AML-193 (cell line): ENCODE measurements around the gene NAA10.

ENCODE experiments used
- DNase-seq, 2 experiments: peaks; one replicate each; lab custom pipeline; 2025; lab: John Stamatoyannopoulos, UW

Gene NAA10

DNA sequence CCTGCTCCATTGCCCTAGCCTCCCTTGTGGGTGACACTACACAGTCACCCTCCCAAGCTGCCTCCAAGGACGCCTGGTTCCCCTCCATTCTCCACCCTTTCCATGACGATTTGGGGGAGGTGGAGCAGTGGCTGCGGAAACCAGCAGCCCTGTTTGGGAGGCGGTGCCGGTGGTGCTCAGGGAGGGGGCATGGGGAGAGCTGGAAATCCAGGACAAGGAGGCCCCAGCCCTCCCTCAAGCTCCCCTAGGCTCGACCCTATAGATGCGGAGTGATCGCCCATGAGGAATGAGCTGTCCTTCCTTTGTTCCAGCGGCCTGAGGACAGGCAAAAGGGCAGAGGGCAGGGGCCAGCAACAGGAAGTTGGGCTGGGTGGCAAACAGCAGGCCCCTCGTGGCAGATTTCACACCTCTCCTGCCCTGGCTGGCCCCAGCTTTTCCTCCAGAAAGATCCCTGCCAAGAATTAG, 13.2 kb upstream of the NAA10 start:
- DNase-seq: no peak

DNA sequence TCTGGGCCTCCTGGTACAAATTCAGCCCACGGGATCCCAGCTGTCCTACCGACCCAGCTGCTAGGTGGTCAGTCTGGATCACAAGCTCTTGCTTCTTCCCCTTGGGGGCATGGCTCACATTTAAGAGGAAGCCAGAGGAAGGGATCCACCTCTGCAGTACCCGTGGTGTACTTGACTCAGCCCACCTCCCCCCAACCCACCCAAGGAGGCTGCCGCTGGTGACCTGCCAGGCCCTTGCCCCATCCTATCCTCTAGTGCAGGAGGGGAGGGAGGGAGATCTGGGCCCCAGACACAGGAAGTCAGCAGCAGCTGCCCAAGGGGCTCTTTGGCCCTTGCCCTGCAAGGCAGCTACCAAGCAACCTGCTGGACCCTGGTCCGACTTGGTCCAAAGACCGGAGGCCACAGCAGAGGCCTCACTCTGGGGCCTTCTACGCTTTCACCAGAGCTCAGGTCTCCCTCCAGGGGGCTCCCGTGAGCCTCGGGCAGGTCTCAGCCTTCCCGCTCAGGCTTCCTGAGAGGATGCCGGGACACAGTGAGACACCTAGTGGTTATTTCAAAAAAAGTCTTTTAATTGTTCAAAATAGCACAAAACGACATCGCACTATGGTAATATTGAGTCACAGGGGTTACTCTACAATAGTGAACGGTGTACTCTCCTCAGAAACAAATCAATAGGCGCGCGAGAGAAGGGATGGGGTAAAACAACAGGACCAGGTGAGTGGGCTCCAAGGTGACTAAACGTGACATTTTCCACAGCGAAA, 12.4 kb upstream of the NAA10 start:
- peak; percentile 44 to 78 for DNase-seq

DNA sequence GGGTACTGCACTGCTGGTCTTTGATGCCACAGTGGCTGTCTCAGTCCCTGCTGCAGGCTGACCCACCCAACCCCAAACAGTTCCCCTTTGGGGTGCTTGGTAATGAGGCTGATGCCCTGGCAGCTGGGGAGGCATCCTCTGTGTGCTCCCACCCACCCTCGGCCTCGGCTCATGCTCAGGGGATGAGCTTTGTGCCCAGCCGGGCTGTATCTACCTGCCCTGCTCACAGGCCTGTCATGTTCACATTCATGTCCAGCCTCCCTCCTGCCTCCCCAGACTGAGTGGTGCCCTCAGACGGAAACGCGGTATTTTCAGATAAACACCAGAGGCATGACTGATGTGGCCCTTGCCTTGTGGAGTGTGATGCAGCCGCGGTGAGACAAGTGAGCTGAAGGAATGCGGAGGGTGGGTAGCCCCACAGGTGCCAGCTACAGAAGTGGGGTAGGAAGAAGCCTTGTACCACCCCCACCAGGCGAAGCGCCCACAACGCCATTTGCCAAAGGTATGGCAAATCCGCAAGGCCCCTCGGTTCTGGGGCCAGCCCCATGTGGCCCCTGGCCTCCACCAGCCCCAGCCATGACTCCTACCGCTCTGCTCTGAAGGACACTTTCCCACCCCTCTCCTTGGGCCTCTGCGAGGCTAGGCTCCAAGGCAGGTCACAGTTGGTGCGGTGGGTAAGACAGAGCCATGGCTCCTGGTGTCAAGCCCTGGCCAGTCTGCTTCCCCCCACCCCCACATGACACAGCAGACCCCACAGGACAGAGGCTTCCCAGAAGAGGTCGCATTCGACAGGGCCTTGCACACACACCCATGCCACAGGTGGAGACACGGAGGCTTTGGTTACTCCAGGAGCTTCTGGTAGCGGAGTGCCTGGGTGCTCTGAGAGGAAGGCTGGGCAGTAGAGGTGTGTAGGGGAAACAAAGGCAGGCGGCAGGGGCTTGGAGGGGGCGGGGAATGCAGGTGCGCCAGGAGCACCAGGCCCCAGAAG, 11.4 kb upstream of the NAA10 start:
- DNase-seq: no peak

DNA sequence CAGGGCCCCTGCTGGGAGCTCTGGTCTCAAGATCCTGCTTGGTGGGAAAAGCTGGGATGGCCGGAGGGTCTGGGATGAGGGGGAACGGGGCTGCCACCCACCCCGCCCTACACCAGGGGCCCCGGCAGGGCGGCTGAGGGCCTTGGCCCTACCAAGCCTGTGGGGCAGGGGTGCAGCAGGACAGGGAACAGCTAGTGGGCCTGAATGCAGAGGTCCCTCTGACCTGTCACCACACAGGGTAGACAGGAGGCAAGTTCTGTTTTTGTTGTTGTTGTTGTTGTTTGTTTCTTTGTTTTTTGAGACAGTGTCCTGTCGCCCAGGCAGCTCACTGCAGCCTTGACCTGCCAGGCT, 9.9 kb upstream of the NAA10 start:
- no peak for DNase-seq

DNA sequence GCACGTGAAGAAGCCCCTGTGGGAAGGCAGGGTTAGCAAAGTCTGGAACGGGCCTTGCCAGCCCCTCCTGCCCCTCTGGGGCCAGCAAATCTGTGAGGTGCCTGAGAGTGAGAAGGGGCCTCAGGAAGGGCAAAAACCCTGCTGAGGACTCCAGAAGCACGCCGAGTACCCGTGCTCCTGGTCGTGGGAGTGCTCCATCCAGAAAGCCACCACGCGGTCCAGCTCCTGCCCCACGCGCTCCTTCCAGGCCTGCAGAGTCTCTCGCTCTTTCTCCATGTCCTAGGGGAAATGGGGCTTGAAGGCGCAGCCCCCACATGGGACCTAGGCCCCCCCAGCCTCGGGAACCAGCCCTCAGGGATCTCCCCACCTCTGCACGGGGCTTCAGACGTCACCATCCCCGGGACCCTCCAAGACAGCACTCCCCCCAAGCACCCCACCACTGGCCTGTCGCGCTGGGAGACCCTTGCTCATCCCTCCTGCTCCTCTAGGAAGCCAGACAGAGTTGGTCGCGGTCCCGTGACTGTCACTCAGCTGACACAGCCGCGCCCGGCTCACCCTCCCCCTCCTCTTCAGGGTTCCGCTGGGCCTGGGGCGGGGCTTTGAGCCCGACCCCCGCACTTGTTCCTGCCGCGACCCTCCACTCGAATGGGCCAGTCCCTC, 9.4 kb upstream of the NAA10 start, which contains the start of gene RENBP:
Gene RENBP, minus strand, starts transcription at position 504 of the 660 bp plus-strand sequence. Its CDS starts 33 bp downstream, at position 471.
- no peak for DNase-seq

DNA sequence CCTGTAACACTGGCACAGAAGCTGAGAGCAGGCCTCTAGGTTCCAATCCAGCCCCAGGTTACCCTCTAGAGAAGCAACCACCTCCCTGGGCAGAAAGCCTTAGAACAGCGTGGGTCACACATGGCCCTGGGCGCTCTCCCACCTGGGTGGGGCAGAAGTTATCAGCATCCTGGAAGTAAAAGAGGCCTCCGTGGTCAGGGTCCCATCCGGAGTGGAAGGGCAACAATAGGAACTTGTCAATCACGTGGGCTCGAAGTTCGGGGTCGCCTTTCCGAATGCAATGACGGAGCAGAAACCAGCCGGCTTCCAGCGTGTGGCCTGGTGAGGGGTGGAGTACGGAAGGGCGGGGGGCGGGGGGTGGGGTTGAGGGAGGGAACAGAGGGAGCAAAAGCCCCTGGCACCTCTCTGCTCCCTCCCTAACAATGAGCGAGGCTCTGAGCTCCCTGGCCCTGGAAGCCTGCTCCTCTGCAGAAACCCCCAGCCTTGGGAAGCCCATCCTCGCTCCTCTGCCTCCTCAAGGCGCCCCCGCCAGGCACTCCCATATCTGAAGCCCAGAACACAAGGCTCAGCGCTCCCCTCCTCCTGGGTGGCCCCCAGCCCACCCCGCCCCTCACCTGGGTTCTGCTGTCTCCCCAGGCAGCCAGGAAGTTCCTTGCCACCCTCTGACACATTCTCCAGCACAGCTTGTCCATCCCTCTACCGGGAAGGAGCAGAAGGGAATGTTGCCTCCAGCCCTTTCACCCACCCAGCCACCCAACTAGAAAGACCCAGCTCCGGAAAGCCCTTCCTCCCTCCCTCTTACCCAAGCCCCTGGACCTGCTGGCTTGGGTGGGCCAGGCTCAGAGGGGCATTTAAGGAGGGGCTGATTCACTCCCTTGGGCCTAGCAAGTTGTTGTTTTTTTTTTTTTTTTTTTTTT, 6.8 kb upstream of the NAA10 start:
- no peak for DNase-seq

DNA sequence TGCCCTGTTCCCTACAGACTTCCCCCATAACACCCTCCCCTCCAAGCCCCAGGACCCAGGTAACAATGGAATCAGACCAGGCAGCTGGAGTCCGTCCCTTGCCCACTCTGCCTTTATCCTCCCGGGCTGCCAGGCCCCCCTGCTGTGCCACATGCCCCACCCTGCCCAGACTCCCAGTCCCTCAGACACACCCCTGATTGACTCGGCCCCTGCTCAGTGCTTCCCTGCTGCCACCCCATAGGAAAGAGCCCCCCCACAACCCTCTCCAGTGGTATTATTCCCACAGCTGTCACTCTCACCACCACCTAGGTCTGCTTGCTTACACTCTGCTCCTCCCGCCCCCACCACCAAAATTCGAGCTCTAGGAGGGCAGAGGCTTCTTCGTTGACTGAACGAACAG, 4.7 kb upstream of the NAA10 start:
- no peak for DNase-seq

DNA sequence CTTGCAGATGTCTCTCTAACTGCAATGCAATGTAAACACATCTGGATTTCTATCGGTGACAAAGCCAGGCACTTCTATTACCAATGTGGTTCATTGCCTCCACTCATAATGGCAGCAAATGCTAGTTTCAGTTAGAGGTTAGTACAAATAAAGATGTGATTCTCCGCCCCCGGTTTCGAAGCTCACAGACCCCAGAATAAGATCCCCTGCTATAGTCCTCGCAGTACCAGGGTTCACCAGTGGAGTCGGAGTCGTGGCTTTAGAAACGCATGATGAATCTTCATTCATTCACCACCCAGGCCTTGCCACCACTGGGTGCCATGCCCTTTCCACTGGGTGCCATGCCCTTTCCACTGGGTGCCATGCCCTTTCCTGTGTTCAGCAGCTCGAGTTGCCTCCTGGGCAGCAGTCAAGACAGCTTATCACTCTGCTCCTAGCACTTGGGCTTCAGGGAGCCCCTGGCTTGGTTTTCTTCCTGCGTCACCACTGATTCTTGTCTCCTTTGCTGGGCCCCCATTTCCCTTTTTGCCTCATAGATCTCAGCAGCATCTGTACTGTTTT, 3.5 kb upstream of the NAA10 start:
- DNase-seq: no peak

DNA sequence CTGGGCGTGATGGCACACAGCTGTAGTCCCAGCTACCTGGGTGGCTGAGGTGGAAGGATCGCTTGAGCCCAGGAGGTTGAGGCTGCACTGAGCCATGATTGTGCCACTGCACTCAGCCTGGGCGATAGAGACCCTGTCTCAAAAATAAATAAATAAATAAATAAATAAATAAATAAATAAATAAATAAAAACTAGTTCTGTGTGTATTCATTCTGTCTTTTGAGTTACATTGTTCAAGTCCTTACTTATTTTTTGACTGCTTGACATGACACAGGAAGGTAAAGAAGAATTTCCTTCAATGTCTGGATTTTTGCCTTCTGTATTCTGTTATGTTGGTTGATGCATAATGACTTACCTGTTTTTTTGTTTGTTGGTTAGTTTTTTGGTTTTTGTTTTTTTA, 2.2 kb upstream of the NAA10 start:
- DNase-seq: no peak

DNA sequence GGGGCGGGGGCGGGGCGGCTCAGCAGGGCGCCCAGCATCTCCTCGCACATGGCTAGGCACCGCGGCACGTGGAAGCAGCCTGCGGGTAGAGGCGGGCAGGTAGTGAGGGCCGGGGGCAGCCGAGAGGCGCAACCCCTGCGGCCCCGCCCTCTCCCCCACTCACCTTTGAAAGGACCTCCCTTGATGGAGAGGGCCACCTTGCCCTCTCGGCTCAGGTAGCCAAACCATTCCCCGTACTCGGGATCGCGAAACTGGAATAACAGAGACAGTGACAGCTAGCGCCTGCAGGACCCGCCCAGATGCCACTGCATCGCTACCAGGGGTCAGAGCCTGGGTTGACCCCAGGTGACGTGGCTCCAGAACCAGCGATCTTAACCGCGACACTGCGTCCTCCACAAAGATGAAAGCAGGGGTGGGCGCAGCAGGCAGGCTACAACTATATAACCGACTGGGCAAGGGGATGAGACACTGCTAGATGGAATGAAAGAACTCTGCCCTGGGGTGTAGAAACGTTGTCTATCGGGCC, 552 bp upstream of the NAA10 start:
- no peak for DNase-seq

DNA sequence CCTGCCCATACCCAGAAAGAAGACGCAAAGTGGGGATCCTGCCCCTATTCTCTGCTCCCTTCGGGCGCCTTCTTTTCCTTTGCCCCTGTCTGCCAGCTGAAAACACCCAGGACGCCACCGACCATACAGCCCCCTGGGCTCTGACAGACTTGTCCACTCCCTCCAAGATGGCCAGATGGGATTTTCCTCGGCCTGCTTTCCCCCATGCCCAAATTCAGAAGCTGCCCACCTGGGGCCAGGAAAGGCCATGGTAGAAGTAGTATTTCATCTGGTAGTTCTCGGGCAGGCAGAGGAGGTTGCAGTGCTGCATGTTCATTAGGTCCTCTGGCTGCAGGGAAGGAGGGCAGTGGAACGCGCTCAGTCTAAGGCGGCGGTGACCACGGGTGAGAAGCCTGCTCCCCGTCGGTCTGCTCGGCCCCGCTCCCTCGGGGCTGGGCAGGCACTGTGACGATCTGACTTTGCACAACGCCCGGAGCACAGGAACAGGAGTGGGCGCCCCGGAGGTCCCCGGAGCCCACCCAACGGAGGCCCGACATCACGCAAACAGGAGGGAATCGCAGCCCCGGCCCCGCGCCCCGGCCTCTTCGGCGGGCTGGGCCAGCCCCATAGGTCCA, 582 bp downstream of the NAA10 start:
- no peak for DNase-seq

DNA sequence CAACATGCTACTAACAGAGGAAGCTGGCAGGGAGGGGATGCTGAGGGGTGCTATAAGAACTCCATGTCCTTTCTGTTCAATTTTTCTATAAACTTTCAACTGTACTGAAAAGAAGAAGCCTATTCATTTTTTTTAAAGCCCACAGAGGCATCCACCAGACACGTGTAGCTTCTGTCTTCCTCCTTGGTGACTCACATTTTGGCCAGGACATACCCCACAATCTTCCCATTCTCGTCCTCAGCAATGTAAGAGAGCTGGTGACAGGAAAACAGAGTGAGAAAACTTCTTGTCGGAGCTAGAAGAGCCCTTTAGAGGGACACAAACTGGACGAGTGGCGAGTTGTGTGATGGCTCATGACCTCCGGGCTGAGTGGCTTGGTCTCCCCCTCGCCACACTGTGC, 1.1 kb downstream of the NAA10 start:
- DNase-seq: no peak

DNA sequence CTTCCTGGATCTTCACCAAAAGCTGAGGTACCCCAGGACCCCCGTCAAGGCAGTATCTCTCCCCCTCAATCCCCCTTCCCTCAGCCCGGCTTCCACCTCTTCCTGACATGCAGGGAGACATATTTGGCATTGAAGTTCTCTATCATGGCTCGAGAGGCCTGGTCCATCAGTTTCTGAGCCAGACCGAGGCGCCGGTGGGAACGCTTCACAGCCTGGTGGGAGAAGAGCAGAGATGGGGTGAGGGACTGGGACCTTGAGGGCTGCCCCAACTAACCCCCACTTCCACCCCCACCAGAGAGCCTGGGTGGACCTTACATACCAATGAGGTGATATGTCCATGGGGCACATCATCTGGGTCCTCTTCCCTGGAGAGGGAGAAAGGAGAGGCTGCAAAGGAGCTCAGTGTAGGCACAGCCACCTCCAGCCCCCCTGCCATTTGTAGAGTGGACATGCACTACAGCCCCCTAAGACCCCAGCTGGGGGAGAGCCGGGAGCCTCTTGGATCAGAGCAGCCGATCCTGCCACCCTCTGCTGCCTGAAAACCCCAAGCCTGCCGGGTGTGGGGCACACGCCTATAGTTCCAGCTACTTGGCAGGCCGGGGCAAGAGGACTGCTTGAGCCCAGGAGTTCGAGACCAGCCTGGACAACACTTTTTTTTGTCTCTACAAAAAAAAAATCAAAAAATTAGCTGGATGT, 2.5 kb downstream of the NAA10 start:
- DNase-seq: no peak

DNA sequence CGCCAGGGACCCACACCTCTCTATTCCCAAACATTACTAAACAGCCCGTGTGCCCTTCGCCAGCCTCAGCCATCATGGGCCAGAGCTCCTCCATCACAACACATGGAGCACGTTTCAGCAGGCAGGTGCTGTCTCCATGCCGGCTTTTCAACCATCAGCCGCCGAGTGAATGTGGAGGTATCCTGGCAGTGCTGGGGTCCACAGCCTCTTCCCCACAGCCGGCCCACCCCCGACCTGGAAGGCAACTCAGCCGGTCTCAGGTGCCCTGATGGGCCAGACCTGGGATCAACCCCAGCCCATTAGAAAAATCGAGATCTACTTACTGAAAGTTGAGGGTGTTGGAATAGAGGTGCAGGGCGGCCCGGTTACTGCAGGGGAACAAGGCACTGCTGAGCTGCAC, 3.1 kb downstream of the NAA10 start:
- no peak for DNase-seq

DNA sequence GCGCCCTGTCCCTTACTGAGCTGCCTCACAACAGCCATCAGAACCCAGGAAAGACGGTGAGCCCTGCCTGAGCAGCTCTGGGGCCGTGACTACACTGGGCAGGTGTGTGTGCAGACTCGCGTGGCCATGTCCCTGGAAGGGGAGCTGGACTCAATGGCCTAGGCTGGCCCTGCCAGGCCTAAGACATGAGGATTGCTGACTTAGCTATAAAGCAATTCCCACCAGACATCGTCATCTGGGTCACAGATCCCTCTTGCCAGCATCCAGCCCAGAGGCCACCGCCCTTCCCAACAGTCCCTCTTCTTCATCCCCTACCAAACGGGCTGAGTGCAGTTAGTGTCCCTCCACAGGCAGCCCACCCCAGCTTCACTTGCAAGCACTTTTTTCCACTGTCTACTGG, 3.7 kb downstream of the NAA10 start:
- DNase-seq: no peak

DNA sequence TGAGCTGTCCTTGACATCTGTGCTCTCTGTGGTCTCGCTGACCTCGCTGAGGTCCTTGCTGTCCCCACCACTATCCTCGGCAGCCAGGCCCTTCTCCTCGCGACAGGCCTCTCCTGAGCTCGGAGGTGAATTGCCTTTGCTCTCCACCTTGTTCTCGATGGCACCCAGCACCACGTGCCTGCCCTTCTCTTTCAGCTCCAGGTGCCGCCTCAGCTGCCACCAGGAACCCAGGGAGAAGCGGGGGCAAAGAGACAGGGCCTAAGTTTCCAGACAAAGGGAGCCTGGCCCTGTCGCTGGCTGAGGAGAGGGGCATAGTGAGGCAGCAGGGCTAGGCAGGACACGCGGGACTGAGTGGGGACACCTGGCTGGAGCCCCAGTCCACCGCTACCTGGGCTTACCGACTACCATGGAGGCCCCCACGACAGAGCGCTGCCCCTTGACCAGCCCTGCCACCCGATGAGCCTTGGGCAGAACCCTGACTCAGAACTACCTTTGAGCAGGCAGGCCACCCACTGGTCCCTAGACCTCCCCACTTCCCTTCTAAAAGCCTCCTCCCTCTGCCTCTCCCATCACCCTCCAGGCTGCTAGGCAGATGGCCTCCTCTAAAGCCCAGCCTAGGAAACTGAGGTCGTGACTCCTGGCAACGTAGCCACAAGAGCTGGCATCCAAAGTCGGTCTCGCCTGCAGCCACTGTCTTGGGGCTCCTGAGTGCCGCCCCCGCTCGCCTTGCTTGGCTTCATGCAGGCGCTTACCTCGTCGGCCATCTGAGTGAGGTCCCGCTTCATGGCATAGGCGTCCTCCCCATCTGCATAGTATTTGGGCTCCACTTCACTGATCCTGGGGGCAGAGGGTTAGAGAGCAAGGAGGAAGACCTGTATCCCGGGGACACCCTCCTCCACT, 4.6 kb downstream of the NAA10 start:
- DNase-seq: no peak

DNA sequence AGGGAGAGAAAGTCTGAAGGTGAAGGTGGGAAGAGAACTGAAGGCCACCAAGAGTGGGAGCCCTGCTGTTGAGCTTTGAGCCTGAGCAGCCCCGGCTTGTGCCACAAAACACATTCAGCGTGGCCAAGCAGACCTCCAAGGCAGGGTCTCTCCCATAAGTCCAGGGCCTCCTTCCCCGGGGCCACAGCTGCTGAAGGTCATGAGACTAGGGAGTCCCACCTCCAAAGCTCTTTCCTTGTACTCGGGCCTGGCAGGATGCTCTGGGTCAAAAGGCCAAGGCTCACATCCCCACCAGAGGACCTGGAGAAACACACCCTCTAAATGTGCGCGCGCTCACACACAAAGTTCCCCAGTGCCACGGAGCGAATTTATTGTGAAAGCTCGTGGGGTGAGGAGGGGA, 5.3 kb downstream of the NAA10 start:
- no peak for DNase-seq

DNA sequence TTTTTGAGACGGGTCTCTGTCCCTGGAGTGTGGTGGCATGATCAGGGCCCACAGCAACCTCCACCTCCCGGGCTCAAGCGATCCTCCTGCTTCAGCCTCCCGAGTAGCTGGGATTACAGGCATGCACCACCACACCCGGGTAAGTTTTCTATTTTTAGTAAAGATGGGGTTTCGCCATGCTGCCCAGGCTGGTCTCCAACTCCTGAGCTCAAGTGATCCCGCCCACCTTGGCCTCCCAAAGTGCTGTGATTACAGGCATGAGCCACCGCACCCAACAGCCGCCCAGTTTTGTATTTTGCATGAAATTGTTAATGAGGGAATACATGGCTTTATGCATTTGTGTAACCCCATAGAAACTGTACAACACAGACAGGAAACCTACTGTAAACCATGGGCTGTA, 6.0 kb downstream of the NAA10 start:
- DNase-seq: no peak
